ENCODE data around the gene HNRNPH3.
A peak's percentile ranks its signal among the peaks of the same experiment; 100 is the strongest.

Gene HNRNPH3

GRCh38 chr10:68332259-68333057 lies 594 bp downstream of the HNRNPH3 start, which contains the start of gene PBLD:
PBLD (minus strand) TSS chr10:68332928; CDS start chr10:68306844, 26,084 bp downstream.
- peak; percentile 63 to 65 for DNase-seq

- no peak for DNase-seq
Measured at GRCh38 chr10:68333058-68333395, 1.2 kb downstream of the HNRNPH3 start.

DNA sequence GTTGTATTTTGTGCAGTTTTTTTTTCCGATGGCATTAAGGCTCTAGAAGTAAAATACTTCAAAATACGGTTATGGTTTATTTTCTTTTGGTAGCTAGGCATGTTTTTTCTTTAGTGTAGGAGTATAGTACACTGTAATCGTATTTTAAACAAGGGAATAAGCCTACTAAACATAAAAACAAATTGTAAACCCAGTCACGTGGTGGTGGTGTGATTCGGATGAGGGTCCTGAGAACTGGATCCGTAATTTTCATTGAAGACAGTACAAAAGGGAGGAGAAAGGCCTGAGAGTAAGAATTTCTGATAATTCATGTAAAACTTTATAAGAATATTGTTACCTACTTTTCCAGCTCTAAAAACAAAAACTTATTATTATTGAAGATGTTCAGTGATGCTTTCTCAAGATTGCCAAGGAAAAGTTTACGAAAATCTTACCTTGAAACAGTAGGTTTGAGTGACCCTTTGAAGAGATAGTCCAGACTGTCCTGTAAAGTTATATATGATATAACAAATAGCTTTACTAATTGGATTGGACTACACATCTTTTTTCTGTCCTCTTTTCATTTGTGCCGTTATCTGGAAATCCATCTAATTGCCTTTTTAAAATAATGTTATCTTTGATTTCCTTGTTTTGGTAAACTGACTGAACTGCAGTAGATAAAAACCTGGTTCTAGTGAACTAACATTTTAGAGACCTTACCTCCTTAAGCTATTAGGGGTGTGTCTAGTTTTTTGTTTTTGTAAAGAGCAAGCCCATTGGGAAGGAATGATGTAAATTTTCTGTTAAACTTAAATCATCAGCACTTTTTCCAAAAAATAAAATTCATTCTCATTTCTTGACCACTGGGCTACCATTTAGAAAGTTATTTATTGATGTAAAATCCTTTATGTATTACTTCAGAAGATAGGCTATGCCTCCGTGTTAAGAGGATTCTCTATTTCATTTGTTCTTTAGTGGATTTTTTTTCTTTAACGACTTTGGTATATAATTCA lies 1.9 kb downstream of the HNRNPH3 start:
- no peak for DNase-seq

DNA sequence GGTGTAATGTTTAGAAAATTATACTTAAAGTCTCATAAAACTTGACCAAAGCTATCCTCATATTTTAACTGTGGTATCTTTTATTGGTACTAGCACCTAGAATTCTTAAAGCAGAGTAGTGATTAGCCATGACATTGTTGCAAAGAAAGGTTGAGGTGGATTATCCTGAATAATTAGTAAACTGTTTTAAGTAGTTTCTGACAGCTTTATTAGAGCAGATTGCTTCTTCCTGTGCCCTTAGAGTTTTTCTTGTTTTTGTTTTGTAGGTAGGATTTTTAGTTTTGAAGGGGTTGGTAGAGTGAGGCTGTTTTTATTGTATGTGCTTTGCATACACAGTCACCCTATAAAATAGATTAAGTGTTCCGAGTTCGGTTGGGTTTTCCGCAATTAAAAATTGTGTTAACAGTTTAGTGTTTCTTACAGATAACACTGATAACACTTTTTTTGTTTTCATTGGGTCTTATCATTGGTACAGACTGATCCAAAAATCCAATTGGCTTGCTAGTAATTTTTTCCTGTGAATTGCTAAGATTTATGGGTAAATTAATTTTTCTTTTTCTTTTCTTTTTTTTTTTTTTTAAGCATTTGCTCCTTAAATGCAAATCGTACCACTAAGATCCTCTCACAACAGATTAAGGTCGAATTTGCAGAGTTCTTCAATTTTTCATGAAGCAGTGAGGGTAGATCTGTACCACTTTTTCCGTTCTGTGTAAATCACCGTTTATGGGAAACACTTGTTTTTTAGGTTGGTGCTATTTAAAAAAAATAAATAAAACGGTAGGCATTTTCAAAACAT lies 3.0 kb downstream of the HNRNPH3 start:
- DNase-seq = no peak

GRCh38 chr10:68336754-68337351 lies 5.0 kb downstream of the HNRNPH3 start:
- no peak for DNase-seq

GRCh38 chr10:68340358-68341080 lies 8.7 kb downstream of the HNRNPH3 start:
- no peak for DNase-seq

DNA sequence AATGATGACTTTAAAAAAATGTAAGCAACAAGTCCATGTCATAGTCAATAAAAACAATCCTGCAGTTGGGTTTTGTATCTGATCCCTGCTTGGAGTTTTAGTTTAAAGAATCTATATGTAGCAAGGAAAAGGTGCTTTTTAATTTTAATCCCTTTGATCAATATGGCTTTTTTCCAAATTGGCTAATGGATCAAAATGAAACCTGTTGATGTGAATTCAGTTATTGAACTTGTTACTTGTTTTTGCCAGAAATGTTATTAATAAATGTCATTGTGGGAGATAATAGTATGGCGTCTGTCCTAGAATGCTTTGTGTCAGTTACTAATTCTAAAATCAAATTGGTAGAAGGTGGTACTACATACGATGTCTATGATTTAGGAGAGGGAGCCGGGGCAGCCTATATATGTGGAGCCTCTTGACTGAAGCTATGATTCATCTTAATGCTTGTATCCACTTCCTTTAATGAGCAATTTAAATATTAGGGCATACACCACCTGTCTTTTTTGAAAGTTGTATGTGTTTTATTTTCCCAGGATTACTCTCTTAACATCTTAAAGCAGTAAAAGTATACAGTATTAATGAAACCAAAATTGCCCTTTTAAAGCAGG lies 11.1 kb downstream of the HNRNPH3 start:
- no peak for DNase-seq

DNA sequence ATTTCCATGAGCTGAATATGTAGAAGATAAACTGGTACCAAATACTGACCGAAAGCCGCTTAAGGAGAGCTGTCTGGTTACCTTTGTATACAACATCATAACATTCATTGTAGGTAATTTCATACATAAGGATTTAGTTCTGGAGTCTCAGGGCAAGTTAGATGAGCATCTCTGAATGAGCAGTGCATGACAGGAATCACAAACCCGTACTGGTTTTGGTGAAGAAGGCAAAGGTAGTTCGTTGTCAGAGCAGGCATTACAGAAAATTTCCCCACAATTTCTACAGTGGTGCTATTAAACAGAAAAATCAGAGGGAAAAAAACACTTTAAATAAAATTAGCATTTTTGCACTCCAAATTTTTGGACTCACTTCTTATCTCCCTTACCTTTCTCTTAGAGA lies 13.8 kb downstream of the HNRNPH3 start:
- DNase-seq = no peak

DNA sequence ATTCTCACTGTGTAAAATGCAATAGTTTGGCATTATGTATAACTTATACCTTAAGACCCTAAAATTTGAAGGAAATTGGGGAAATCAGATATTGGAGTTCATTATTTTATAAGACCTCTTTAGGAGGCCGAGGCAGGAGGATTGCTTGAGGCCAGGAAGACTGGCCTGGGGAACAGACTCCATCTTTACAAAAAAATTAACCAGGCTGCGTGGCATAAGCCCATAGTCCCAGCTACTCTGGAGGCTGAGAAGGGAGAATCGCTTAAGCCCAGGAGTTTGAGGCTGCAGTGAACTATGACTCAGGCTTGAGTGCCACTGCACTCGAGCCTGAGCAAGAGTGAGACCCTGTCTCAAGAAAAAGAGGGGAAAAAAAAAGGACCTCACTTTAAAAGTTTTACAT lies 14.9 kb downstream of the HNRNPH3 start:
- DNase-seq = no peak

GRCh38 chr10:68348265-68348741 lies 16.4 kb downstream of the HNRNPH3 start:
- DNase-seq = peak; percentile 43 to 50

- DNase-seq = no peak
Measured at GRCh38 chr10:68353537-68353936, 21.7 kb downstream of the HNRNPH3 start.

GRCh38 chr10:68359189-68359588 lies 27.3 kb downstream of the HNRNPH3 start:
- no peak for DNase-seq

- DNase-seq = no peak
Measured at GRCh38 chr10:68362590-68362989, 30.7 kb downstream of the HNRNPH3 start.

- no peak for DNase-seq
Measured at GRCh38 chr10:68364101-68364886, 32.4 kb downstream of the HNRNPH3 start.

DNA sequence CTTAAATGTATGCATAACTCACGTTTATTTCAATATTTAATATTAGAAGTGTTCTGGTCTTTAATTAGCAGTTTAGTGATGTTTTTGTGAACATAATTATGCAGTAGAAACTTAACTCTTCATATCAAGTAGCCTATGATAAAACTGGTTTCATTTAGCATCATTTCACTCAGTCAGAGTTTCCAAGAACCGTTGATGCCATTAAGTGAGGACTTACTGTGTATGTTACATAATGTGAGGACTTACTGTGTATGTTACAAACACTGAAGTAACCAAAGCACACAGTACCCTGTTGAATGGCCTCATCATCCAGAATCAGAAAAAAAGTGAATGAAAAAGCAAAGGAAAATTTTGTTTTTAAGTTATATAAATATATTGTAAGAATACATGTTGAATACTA lies 33.7 kb downstream of the HNRNPH3 start:
- DNase-seq = no peak

- DNase-seq = no peak
Measured at GRCh38 chr10:68366600-68366999, 34.7 kb downstream of the HNRNPH3 start.

DNA sequence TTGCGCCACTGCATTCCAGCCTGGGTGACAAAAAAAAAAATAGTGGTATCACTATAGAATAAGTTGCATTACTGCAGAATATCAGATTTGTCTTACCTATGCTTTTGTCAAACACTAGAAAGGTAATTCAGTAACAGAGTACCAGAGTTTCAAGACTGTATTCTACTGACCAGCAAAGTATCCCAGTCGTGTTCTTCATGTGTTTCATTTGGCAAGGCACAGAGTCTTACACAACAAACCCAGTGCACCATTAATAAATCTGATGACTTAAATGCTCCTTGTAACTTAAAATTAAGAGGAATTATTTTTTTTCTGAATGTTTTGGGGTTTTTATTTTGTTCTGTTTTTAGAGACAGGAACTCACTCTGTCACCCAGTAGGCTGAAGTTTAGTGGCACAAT lies 35.3 kb downstream of the HNRNPH3 start:
- no peak for DNase-seq

DNA sequence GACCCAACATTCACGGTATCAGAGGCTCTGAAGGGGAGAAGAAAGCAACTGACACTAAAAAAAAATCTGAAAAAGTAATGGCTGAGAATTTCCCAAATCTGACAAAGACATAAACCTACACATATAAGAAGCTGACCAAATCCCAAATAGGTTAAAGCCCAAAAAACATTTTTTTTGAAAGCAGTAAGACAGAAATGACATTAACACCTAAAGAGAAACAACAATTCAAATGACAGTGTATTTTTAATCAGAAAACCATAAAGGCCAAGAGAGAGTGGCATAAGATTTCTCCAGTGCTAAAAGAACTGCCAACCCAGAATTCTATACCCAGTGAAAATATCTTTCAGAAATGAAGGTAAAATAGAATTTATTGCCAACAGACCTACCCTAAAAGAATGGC lies 39.7 kb downstream of the HNRNPH3 start:
- DNase-seq = no peak

GRCh38 chr10:68385740-68386139 lies 53.9 kb downstream of the HNRNPH3 start:
- no peak for DNase-seq

Measured in activated CD4-positive, alpha-beta T cell treated with anti-CD3 and anti-CD28 coated beads, Interleukin-2, amount 50 U/mL, for 48 hours (primary cell).